Measurements from ENCODE around the gene EIF1AX. TPM values are rescaled to one million over a fixed set of nuclear protein-coding genes. Genes with fewer than 3 reads are reported as not detected.

EIF1AX gene
- total RNA-seq (2011; cell fraction: chromatin; rRNA removed; ENCODE audit: low replicate concordance), result 6.3 and 22.1 TPM in 2 replicates
- 4.8 and 5.1 TPM in 2 replicates for total RNA-seq (2011; cell fraction: nucleolus; rRNA removed)
- total RNA-seq (2011; cell fraction: nucleoplasm; rRNA removed), result 13.7 and 29.4 TPM in 2 replicates
- total RNA-seq (2014; rRNA removed) (61.1 and 62.5 TPM in 2 replicates), total RNA-seq (2014; rRNA removed; fragmentation: Illumina TruSeq; extraction: Trizol) (103 and 132 TPM in 2 replicates), total RNA-seq (2015; rRNA removed; fragmentation: Illumina TruSeq; extraction: Trizol) (69.7 and 73.5 TPM in 2 replicates), total RNA-seq (2021) (178 and 180 TPM in 2 replicates), polyA plus RNA-seq (2011; rRNA removed) (77.5 and 129 TPM in 2 replicates), polyA plus RNA-seq (2014; fragmentation: Illumina TruSeq; extraction: Trizol) (76.1 and 85.8 TPM in 2 replicates), polyA plus RNA-seq (2014; fragmentation: Nextera tagmentation; extraction: Ambion mirVana) (10 to 100 TPM; 54.2 to 56.4 TPM), polyA plus RNA-seq (2014; rRNA removed) (67.2 and 69.1 TPM in 2 replicates), polyA minus RNA-seq (2011; rRNA and poly(A)+ RNA removed) (84.7 and 114 TPM in 2 replicates), Bru-seq, nascent RNA (percentile 97 among the genes with signal in this experiment), BruChase-seq, experiment 1, labeled RNA remaining after a 2-hour chase (percentile 97 among the genes with signal in this experiment), BruChase-seq, experiment 2, labeled RNA remaining after a 6-hour chase (percentile 96 among the genes with signal in this experiment)
- polyA plus RNA-seq (2011; cell fraction: cytosol; rRNA removed), result 7.7 and 19.4 TPM in 2 replicates
- 9.0 and 12.6 TPM in 2 replicates for polyA plus RNA-seq (2011; cell fraction: nucleus; rRNA removed)
- polyA plus RNA-seq (2012), result 69.2 and 125 TPM in 2 replicates
- polyA minus RNA-seq (2011; cell fraction: cytosol; rRNA and poly(A)+ RNA removed), result 71.8 and 79.8 TPM in 2 replicates
- 10.9 and 15.4 TPM in 2 replicates for polyA minus RNA-seq (2011; cell fraction: nucleus; rRNA and poly(A)+ RNA removed)
- long read RNA-seq, experiment 1, full-length matches to known transcripts, result 368 of 463 reads
- long read RNA-seq, experiment 1, partial matches to known transcripts, result 22 of 463 reads
- long read RNA-seq, experiment 1, other reads (novel, unspliced or antisense), result 73 of 463 reads
- long read RNA-seq, experiment 2, full-length matches to known transcripts, result 47 of 221 reads
- long read RNA-seq, experiment 2, partial matches to known transcripts, result 4 of 221 reads
- long read RNA-seq, experiment 2, other reads (novel, unspliced or antisense), result 170 of 221 reads
- long read RNA-seq, experiment 3, full-length matches to known transcripts, result 129 of 145 reads
- long read RNA-seq, experiment 3, partial matches to known transcripts, result 5 of 145 reads
- long read RNA-seq, experiment 3, other reads (novel, unspliced or antisense), result 11 of 145 reads

DNA sequence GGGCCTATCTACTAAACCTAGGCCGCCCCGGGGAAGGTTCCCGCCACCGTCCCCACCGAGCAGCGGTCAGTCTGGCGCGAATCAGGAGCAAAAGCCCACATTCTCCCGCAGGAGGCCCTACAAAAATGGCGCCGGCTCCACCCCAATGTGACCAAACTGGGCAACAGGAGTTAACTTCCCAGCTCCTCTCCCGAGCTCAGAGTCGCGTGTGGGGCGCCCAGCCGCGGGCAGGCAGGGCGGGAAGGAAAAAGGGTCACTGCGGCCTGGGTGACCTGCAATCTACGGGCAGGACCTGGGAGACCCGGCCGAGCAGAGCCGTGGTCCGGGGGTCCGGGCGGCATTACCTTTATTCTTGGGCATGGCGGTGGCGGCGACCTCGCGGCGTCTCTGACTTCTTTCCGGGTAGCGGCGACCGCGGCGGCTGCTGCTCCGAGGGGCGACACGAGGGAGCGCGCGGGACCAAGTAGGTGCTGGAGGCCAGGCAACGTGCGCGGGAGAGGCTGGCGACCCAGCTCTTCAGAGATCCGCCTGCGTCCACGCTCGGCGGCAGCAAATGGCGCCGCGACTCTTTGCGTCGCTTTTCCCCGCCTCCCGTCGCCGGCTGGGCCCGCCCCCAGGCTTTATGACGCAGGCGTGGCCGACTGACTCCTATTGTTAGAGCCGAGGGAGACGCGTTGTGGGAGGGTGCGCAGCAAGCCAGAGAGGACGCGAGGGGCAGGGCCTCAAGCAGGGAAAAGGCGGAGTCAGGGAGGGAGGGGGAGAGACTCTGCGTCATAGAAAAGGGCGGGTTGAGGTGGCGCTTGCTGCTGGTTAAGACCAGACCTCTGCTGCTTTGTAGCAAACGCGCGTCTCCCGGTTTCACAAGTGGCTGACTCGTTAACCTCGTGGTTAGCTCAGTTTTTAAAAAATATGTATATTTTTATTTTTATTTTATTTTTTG is at the start of gene EIF1AX:
Gene EIF1AX (minus strand): TSS at position 558 of the 940 bp plus-strand sequence. CDS start 198 bp downstream, at position 360.
- ChIA-PET CTCF (ENCODE audit: low intra/inter-chr PET ratio) (no interaction called here), POLR2A (interaction anchor here (0.6 to 1.1 kb wide), 5 partner anchors 9 to 396 kb away, joined by 3 to 5 read pairs (median 3); partner anchors contain the start of gene RPS6KA3)
- Histone ChIP-seq H2AFZ (ENCODE audit: low read depth, low read length) (peak within 1 kb of the TSS; percentile 78), H3K4me1 (replicated peaks in 1 of 2; ENCODE audit: control insufficient read depth in 2 of 2, insufficient read depth in 2 of 2, low read length in 2 of 2) (peaks cover 4 to 19% of the 10 kb centered on the region in 2 experiments; a peak in 4 of 5 replicates), H3K4me3 (peak within 1 kb of the TSS; percentile 97), H3K9me3 (replicated peaks; ENCODE audit: control insufficient read depth, insufficient read depth, low read depth, low read length) (no peaks in the 10 kb centered on the region), H3K4me2 (ENCODE audit: insufficient read depth, low read length) (peak within 1 kb of the TSS; percentile 87), H3K9ac (ENCODE audit: insufficient read depth in 1 of 2, low read depth in 2 of 2, low read length in 2 of 2) (peak within 1 kb of the TSS; percentile 91 to 97), H3K27me3 (ENCODE audit: control insufficient read depth in 2 of 2, insufficient read depth in 2 of 2, low read length in 2 of 2) (no peaks in the 10 kb centered on the region), H3K79me2 (ENCODE audit: control insufficient read depth, insufficient read depth, low read length) (peaks cover 56% of the 10 kb centered on the region), H3K36me3 (ENCODE audit: control insufficient read depth, insufficient read depth, low read length) (peaks cover 35% of the 10 kb centered on the region), H3K9me1 (ENCODE audit: control insufficient read depth, insufficient read depth, low read length) (no peaks in the 10 kb centered on the region), H4K20me1 (replicated peaks; ENCODE audit: control insufficient read depth, insufficient read depth, low read length) (peaks cover 11% of the 10 kb centered on the region; the same call in 1 of the 2 replicates), H3K27ac (ENCODE audit: extremely low read depth, low read depth, low read length) (peak within 1 kb of the TSS; percentile 89)
- ATAC-seq (peak; percentile 97), DNase-seq (ENCODE audit: extremely low read depth in 1 of 4, low spot score in 3 of 4) (peak; percentile 83 to 97 (median 86)), FAIRE-seq (peak; percentile 97)
- WGBS (ENCODE audit: insufficient coverage, low coverage, missing lambda C conversion rate), result 3% methylated on average over 32 of the region's 82 CpGs
- no TSS peak for BruUV-seq (replicated peaks)
- in situ Hi-C loops (cut with MboI), result no loop called here
- intact Hi-C loops (cut with micrococcal nuclease), result loop anchor here (2.0 to 10.0 kb wide), 2 partner anchors 123 to 293 kb away; no protein-coding TSS in a partner anchor
- TF ChIP-seq POLR2B (IDR thresholded peaks at IDR 0.05; ENCODE audit: low read depth, partially characterized antibody) (peak; percentile 79), RAD21 (CRISPR knock-in tag; conservative IDR thresholded peaks at IDR 0.05 in 1 of 2, IDR thresholded peaks at IDR 0.05 in 1 of 2) (no peak), HIVEP1 (CRISPR knock-in tag; IDR thresholded peaks at IDR 0.05) (no peak), MAX (CRISPR knock-in tag; IDR thresholded peaks at IDR 0.05) (peak; percentile 50; the same call in 1 of the 2 replicates), MBD1 (CRISPR knock-in tag; IDR thresholded peaks at IDR 0.05) (no peak), RBM14 (IDR thresholded peaks at IDR 0.05; ENCODE audit: borderline replicate concordance, insufficient read depth, low read depth, low read length) (0 out of 2 replicates have a peak, but pooled peaks have one; percentile 63), SREBF1 (IDR thresholded peaks at IDR 0.05; ENCODE audit: borderline replicate concordance, low read depth, low read length) (no peak), CREB1 (IDR thresholded peaks at IDR 0.05) (peak; percentile 93), CREB1 (CRISPR knock-in tag; IDR thresholded peaks at IDR 0.05) (peak; percentile 92), PHTF2 (CRISPR knock-in tag; IDR thresholded peaks at IDR 0.05) (no peak), NELFE (IDR thresholded peaks at IDR 0.05; ENCODE audit: insufficient read depth, insufficient read length) (no peak)
